ENCODE measurements around the gene ZFX. TPM values are rescaled to one million over a fixed set of nuclear protein-coding genes. Genes with fewer than 3 reads are reported as not detected.

Gene ZFX
- total and polyA plus RNA-seq, 2 donors (not counting 1 experiment from before 2014, with no cell fraction given): 31.2 to 61.9 TPM

DNA sequence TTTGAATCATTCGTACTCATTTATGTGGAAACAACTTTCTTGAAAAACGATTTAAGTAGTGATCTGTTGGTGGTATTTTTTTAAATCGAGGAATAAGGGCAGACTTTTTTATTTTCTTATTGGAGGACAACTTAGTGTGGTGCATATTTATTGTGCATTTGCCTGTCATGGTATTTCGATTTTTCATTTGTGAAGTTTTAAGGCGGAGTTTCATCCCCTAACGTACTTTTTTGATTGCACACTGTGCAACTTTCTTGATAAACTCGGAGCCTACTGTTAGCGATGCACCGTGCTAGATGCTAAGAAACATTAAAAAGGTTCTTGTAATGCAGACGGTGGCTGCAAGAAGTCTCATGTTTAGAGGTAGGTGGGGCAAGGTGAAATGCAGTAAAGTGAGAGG is 1.4 kb downstream of the ZFX start:
- peak overlapping the region; percentile 94 for H3K9ac ChIP-seq (ENCODE audit: insufficient read depth, low read length)
- H3K79me2 ChIP-seq (ENCODE audit: control insufficient read depth, insufficient read depth, low read length): peaks cover 55% of the 10 kb centered on the region
- no peaks in the 10 kb centered on the region for H3K27me3 ChIP-seq (ENCODE audit: control insufficient read depth, insufficient read depth, low read length)
- peaks cover 2% of the 10 kb centered on the region for H3K4me1 ChIP-seq (ENCODE audit: control insufficient read depth, extremely low read depth, insufficient read depth, low read length)
- no peak overlapping the region for H2AFZ ChIP-seq (ENCODE audit: low read length)
- no peaks in the 10 kb centered on the region for H3K9me3 ChIP-seq (ENCODE audit: control insufficient read depth, insufficient read depth, low read depth, low read length)
- no peak for DNase-seq (ENCODE audit: low read depth in 2 of 2)
- H4K20me1 ChIP-seq (ENCODE audit: control insufficient read depth, extremely low read depth, insufficient read depth, low read length): peaks cover 5% of the 10 kb centered on the region
- peak overlapping the region; percentile 82 for H3K27ac ChIP-seq (ENCODE audit: insufficient read depth, low read length)
- H3K4me2 ChIP-seq (ENCODE audit: extremely low read depth, insufficient read depth, low read length): peak overlapping the region; percentile 99
- H3K36me3 ChIP-seq (ENCODE audit: control insufficient read depth, insufficient read depth, low read length): no peaks in the 10 kb centered on the region
- TF ChIP-seq EZH2 (IDR thresholded peaks at IDR 0.05; ENCODE audit: low read length, missing control alignments) (no peak), CTCF (conservative IDR thresholded peaks at IDR 0.05 in 1 of 2, IDR thresholded peaks at IDR 0.05 in 1 of 2; ENCODE audit: low read depth in 1 of 2, low read length in 2 of 2) (no peak)
- peak overlapping the region; percentile 66 to 94 (median 92) for H3K4me3 ChIP-seq (replicated peaks in 1 of 4; ENCODE audit: control extremely low read depth in 1 of 4, insufficient read depth in 1 of 4, low read depth in 3 of 4, low read length in 4 of 4)

- no peak for DNase-seq (ENCODE audit: low read depth in 2 of 2)
- Histone ChIP-seq H3K36me3 (ENCODE audit: control insufficient read depth, insufficient read depth, low read length) (no peaks in the 10 kb centered on the region), H3K4me2 (ENCODE audit: extremely low read depth, insufficient read depth, low read length) (peak overlapping the region; percentile 99), H3K27me3 (ENCODE audit: control insufficient read depth, insufficient read depth, low read length) (no peaks in the 10 kb centered on the region), H3K9me3 (ENCODE audit: control insufficient read depth, insufficient read depth, low read depth, low read length) (no peaks in the 10 kb centered on the region), H4K20me1 (ENCODE audit: control insufficient read depth, extremely low read depth, insufficient read depth, low read length) (peaks cover 5% of the 10 kb centered on the region), H2AFZ (ENCODE audit: low read length) (no peak overlapping the region), H3K79me2 (ENCODE audit: control insufficient read depth, insufficient read depth, low read length) (peaks cover 61% of the 10 kb centered on the region), H3K4me3 (replicated peaks in 1 of 4; ENCODE audit: control extremely low read depth in 1 of 4, insufficient read depth in 1 of 4, low read depth in 3 of 4, low read length in 4 of 4) (peak overlapping the region; percentile 66 to 94 (median 92)), H3K9ac (ENCODE audit: insufficient read depth, low read length) (peak overlapping the region; percentile 7), H3K27ac (ENCODE audit: insufficient read depth, low read length) (peak overlapping the region; percentile 32), H3K4me1 (ENCODE audit: control insufficient read depth, extremely low read depth, insufficient read depth, low read length) (peaks cover 2% of the 10 kb centered on the region)
- TF ChIP-seq CTCF (conservative IDR thresholded peaks at IDR 0.05 in 1 of 2, IDR thresholded peaks at IDR 0.05 in 1 of 2; ENCODE audit: low read depth in 1 of 2, low read length in 2 of 2) (no peak), EZH2 (IDR thresholded peaks at IDR 0.05; ENCODE audit: low read length, missing control alignments) (no peak)
These were observed 2.0 kb downstream of the ZFX start for GRCh38 chrX:24151513-24151912.

DNA sequence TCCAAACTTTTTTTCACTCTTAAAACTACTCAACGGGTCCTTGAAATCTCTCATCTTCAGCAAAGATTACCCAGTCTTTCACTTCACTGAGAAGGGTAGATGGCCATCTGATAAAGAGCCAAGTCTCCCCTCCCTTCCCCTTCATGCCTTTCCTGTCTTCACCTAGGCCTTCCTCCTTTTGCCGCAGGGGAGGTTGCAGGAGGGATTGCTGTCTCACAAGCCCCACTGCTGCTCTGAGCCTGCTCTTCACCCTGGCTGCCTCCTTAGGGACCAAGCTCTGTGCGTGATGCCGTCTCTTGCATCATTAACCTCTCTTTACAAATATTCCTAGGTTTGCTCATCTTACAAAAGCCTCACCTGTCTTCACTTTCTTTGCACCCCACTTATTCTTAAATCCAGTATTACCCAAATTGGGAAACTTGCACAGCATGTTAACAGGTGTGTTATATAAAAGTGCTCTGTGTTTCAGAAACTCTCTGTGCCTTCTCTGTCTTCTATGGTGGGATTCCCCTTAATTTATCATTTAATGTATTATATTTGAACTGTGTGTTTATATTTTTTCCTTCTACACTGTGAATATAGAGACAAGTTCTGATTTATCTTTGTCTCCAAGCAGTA is 3.8 kb downstream of the ZFX start:
- Histone ChIP-seq H2AFZ (ENCODE audit: low read length) (no peak overlapping the region), H4K20me1 (ENCODE audit: control insufficient read depth, extremely low read depth, insufficient read depth, low read length) (peaks cover 5% of the 10 kb centered on the region)
- DNase-seq (ENCODE audit: low read depth in 2 of 2): no peak

More for the DNA sequence above, 3.8 kb downstream of the ZFX start:
- H3K36me3 ChIP-seq (ENCODE audit: control insufficient read depth, insufficient read depth, low read length): no peaks in the 10 kb centered on the region
- H3K9ac ChIP-seq (ENCODE audit: insufficient read depth, low read length): no peak overlapping the region
- H3K4me3 ChIP-seq (replicated peaks in 1 of 4; ENCODE audit: control extremely low read depth in 1 of 4, insufficient read depth in 1 of 4, low read depth in 3 of 4, low read length in 4 of 4): peak overlapping the region in 3 of 4 experiments; percentile 26 to 31 (median 28)
- H3K4me2 ChIP-seq (ENCODE audit: extremely low read depth, insufficient read depth, low read length): peak overlapping the region; percentile 85
- peaks cover 77% of the 10 kb centered on the region for H3K79me2 ChIP-seq (ENCODE audit: control insufficient read depth, insufficient read depth, low read length)
- TF ChIP-seq EZH2 (IDR thresholded peaks at IDR 0.05; ENCODE audit: low read length, missing control alignments) (no peak), CTCF (conservative IDR thresholded peaks at IDR 0.05 in 1 of 2, IDR thresholded peaks at IDR 0.05 in 1 of 2; ENCODE audit: low read depth in 1 of 2, low read length in 2 of 2) (no peak)
- H3K27ac ChIP-seq (ENCODE audit: insufficient read depth, low read length): peak overlapping the region; percentile 32
- H3K27me3 ChIP-seq (ENCODE audit: control insufficient read depth, insufficient read depth, low read length): no peaks in the 10 kb centered on the region
- H3K9me3 ChIP-seq (ENCODE audit: control insufficient read depth, insufficient read depth, low read depth, low read length): no peaks in the 10 kb centered on the region
- no peaks in the 10 kb centered on the region for H3K4me1 ChIP-seq (ENCODE audit: control insufficient read depth, extremely low read depth, insufficient read depth, low read length)
